K562 (cell line): Measurements from ENCODE around the gene MTG1. TPM values are rescaled to one million over a fixed set of nuclear protein-coding genes. Genes with fewer than 3 reads are reported as not detected.

Experiments used
- ATAC-seq: fragments of 200-7000 bp; cut with Tn5 transposase; 3 replicates; pipeline ENCODE4 v1.9.1; 2020; ENCODE audit warnings: moderate library complexity
- BruUV-seq: library from RNA; stranded (reverse); fragments of 400-500 nt; replicated peaks from 2 replicates; lab custom pipeline; 2021; lab: Mats Ljungman, UMichigan
- CTCF ChIA-PET: fragments of 300-600 bp; formaldehyde crosslinking; extraction: SDS; loops from one replicate; lab custom pipeline; 2021; ENCODE audit warnings: low intra/inter-chr PET ratio; lab: Yijun Ruan, JAX
- POLR2A ChIA-PET: fragments of 300-600, 350-650 bp; sonication (Branson Sonifier 250); formaldehyde crosslinking; extraction: SDS; loops from one replicate; lab custom pipeline; 2021; ENCODE audit warnings: antibody characterized with exemption, inconsistent platforms; lab: Yijun Ruan, JAX
- DNase-seq, 4 experiments: peaks; one replicate each; pipeline versions ENCODE4 v3.0.0 to v3.0.0-alpha.2; 2011 to 2018; ENCODE audit warnings: low spot score in 3 of 4, mixed read lengths in 3 of 4; ENCODE audit errors: extremely low read depth in 1 of 4
- FAIRE-seq: peaks from 2 replicates; lab custom pipeline; 2011; peaks lifted over from hg19 to GRCh38; lab: Jason Lieb, UNC
- H2AFZ ChIP-seq: 2 replicates; pipeline ENCODE4 v1.6.0; 2011; ENCODE audit warnings: low read depth, low read length, control low read depth, inconsistent platforms
- H3K27ac ChIP-seq: fragments of 200-600 bp; 3 replicates; pipeline ENCODE4 v1.8.0; 2011; ENCODE audit warnings: low read depth, mild to moderate bottlenecking, control low read depth, inconsistent platforms, low read length, moderate library complexity, mixed read lengths; ENCODE audit errors: extremely low read depth
- H3K27me3 ChIP-seq, 2 experiments: fragments of 300-600 bp in 1 of 2; 2 replicates in 1 of 2; 3 replicates in 1 of 2; pipeline versions ENCODE4 v1.6.0 to v1.8.0; 2011; ENCODE audit warnings: inconsistent platforms in 2 of 2, low read length in 2 of 2, mild to moderate bottlenecking in 1 of 2, mixed read lengths in 1 of 2, moderate library complexity in 1 of 2; ENCODE audit not compliant: control insufficient read depth in 2 of 2, insufficient read depth in 2 of 2
- H3K36me3 ChIP-seq: fragments of 300-600 bp; 3 replicates; pipeline ENCODE4 v1.8.0; 2011; ENCODE audit warnings: mild to moderate bottlenecking, low read length, inconsistent platforms; ENCODE audit not compliant: control insufficient read depth, insufficient read depth
- H3K4me1 ChIP-seq, 2 experiments: fragments of 200-600 bp in 1 of 2; replicated peaks in 1 of 2; 2 replicates in 1 of 2; 3 replicates in 1 of 2; pipeline versions ENCODE4 v1.5.1 to v1.8.0; 2011; ENCODE audit warnings: inconsistent platforms in 2 of 2, low read length in 2 of 2, mild to moderate bottlenecking in 1 of 2, mixed read lengths in 1 of 2, moderate library complexity in 1 of 2; ENCODE audit not compliant: control insufficient read depth in 2 of 2, insufficient read depth in 2 of 2
- H3K4me2 ChIP-seq: 2 replicates; pipeline ENCODE4 v1.6.1; 2011; ENCODE audit warnings: low read length, control low read depth, inconsistent platforms, mixed read lengths; ENCODE audit not compliant: insufficient read depth
- H3K4me3 ChIP-seq: fragments of 200-600 bp; sonication (generic), shearing (Covaris generic); 2 replicates; pipeline ENCODE4 v1.5.1; 2016; ENCODE audit warnings: control low read depth, inconsistent platforms
- H3K79me2 ChIP-seq: fragments of 200-600 bp; 3 replicates; pipeline ENCODE4 v1.8.0; 2011; ENCODE audit warnings: low read length, inconsistent platforms; ENCODE audit not compliant: control insufficient read depth, insufficient read depth
- H3K9ac ChIP-seq, 2 experiments: 2 replicates each; pipeline versions ENCODE4 v1.6.0 to v1.6.1; 2011; ENCODE audit warnings: low read depth in 2 of 2, low read length in 2 of 2, control low read depth in 1 of 2, inconsistent platforms in 1 of 2, mild to moderate bottlenecking in 1 of 2, mixed read lengths in 1 of 2; ENCODE audit not compliant: insufficient read depth in 1 of 2
- H3K9me1 ChIP-seq: one replicate; pipeline ENCODE4 v1.6.0; 2011; ENCODE audit warnings: inconsistent platforms, mild to moderate bottlenecking, low read length, moderate library complexity; ENCODE audit not compliant: control insufficient read depth, insufficient read depth
- H3K9me3 ChIP-seq: replicated peaks from 2 replicates; pipeline ENCODE4 v1.5.1; 2011; ENCODE audit warnings: low read depth, low read length, inconsistent platforms; ENCODE audit not compliant: control insufficient read depth, insufficient read depth
- H4K20me1 ChIP-seq: replicated peaks from 2 replicates; pipeline ENCODE4 v1.6.1; 2011; ENCODE audit warnings: low read length, inconsistent platforms, mixed read lengths; ENCODE audit not compliant: control insufficient read depth, insufficient read depth
- ADNP ChIP-seq: fragments of 200-800 bp; sonication (Bioruptor generic); IDR thresholded peaks from 2 replicates; pipeline ENCODE4 v1.6.1; 2016; ENCODE audit warnings: missing genetic modification characterization, missing compliant biosample characterization
- GABPB2 ChIP-seq: fragments of 250-450 bp; sonication (Bioruptor Pico); conservative IDR thresholded peaks from 2 replicates; pipeline ENCODE4 v1.5.1; 2021; ENCODE audit warnings: mild to moderate bottlenecking
- JUN ChIP-seq, 2 experiments: sonication (generic) in 1 of 2; formaldehyde crosslinking in 1 of 2; IDR thresholded peaks; 2 replicates each; pipeline versions ENCODE4 v1.6.1 to v1.8.0; 2012 to 2022; ENCODE audit warnings: borderline replicate concordance in 2 of 2, mild to moderate bottlenecking in 2 of 2, improper control_type of control experiment in 1 of 2, low read depth in 1 of 2, low read length in 1 of 2, missing genetic modification reagents in 1 of 2
- MBD2 ChIP-seq: sonication (generic); IDR thresholded peaks from 2 replicates; pipeline ENCODE4 v1.6.1; 2016; ENCODE audit warnings: low read depth, borderline replicate concordance
- NELFE ChIP-seq: IDR thresholded peaks from 2 replicates; pipeline ENCODE4 v1.6.1; 2011; ENCODE audit warnings: mild to moderate bottlenecking; ENCODE audit not compliant: insufficient read depth, insufficient read length
- NFE2 ChIP-seq: IDR thresholded peaks from 2 replicates; pipeline ENCODE4 v1.6.1; 2014; ENCODE audit warnings: antibody characterized with exemption, low read depth
- NR2C1 ChIP-seq, 2 experiments: fragments of 450-650 bp; IDR thresholded peaks; 2 replicates each; pipeline ENCODE4 v1.6.1; 2017; ENCODE audit warnings: mild to moderate bottlenecking in 2 of 2, antibody characterized with exemption in 1 of 2, inconsistent platforms in 1 of 2, missing compliant biosample characterization in 1 of 2, missing genetic modification characterization in 1 of 2
- PRDM10 ChIP-seq: fragments of 450-650 bp; IDR thresholded peaks from 2 replicates; pipeline ENCODE4 v1.6.1; 2018; ENCODE audit not compliant: partially characterized antibody
- RHOXF2B ChIP-seq: fragments of 250-450 bp; sonication (Bioruptor Pico); conservative IDR thresholded peaks from 2 replicates; pipeline ENCODE4 v1.5.1; 2021
- ZBTB49 ChIP-seq: sonication (generic); formaldehyde crosslinking; IDR thresholded peaks from 2 replicates; pipeline ENCODE4 v1.8.0; 2022; ENCODE audit warnings: missing genetic modification reagents, mild to moderate bottlenecking, borderline replicate concordance
- ZNF699 ChIP-seq: fragments of 250-450 bp; sonication (Bioruptor Pico); IDR thresholded peaks from 2 replicates; pipeline ENCODE4 v1.8.0; 2021; ENCODE audit warnings: mild to moderate bottlenecking, moderate library complexity; ENCODE audit not compliant: insufficient replicate concordance
- WGBS: fragments of 100-300 bp; shearing (Covaris generic); methylation state at CpG from one replicate; pipeline ENCODE4 v1.1.6; 2016; ENCODE audit warnings: low coverage, mixed read lengths; ENCODE audit not compliant: insufficient coverage; ENCODE audit errors: missing lambda C conversion rate; 5-methylcytosine and 5-hydroxymethylcytosine counted together
- in situ Hi-C: fragments of 300-500 bp; cut with MboI; formaldehyde crosslinking; loops from 4 replicates; pipeline ENCODE4 v1.15.0; 2018; ENCODE audit warnings: inconsistent platforms, mixed read lengths
- intact Hi-C: fragments of 100-400 bp; cut with micrococcal nuclease; formaldehyde crosslinking; loops from 2 replicates; pipeline ENCODE4 v1.14.2; 2022
- polyA plus RNA-seq, 8 experiments: library from polyadenylated mRNA; depleted of rRNA in 4 of 8; stranded (reverse) in 5 of 8; unstranded in 3 of 8; fragments of >200 nt; fragmentation: Nextera tagmentation in 2 of 8; fragmentation: Illumina TruSeq in 1 of 8; extraction: Ambion mirVana in 2 of 8; extraction: Trizol in 1 of 8; gene quantifications; 2 replicates each; pipeline versions ENCODE4 v1.2.1 to v1.2.3, GENCODE V29; 2011 to 2014; ENCODE audit warnings: inconsistent platforms in 1 of 8, missing spikeins in 1 of 8
- total RNA-seq, 7 experiments: library from RNA; depleted of rRNA in 6 of 7; stranded (reverse); fragments of >200 nt in 6 of 7; fragmentation: Illumina TruSeq in 2 of 7; extraction: Trizol in 2 of 7; gene quantifications; 2 replicates each; pipeline versions ENCODE4 v1.2.1 to v1.2.3, GENCODE V29; 2011 to 2021; ENCODE audit warnings: low replicate concordance in 1 of 7

The MTG1 gene
- total and polyA plus RNA-seq, 9 of the 15 experiments (the other 6 are each of a cell fraction or from before 2014, with no cell fraction given) = 2.8 to 28.2 (median 15.4) TPM

- H3K36me3 ChIP-seq = no peaks in the 10 kb centered on the region
- ChIA-PET POLR2A (interaction anchor here (0.5 to 0.7 kb wide), 2 partner anchors 12 to 666 kb away, joined by 3 read pairs; no protein-coding TSS in a partner anchor), CTCF (no interaction called here)
- no peak overlapping the region for H3K4me3 ChIP-seq
- DNase-seq (no peak), FAIRE-seq (no peak), ATAC-seq (no peak)
- H3K27me3 ChIP-seq = no peaks in the 10 kb centered on the region; a peak in 1 of 5 replicates
- peaks cover 0 to 12% of the 10 kb centered on the region in 2 experiments; a peak in 1 of 5 replicates for H3K4me1 ChIP-seq
- TF ChIP-seq ADNP (no peak), ZNF699 (CRISPR knock-in tag) (no peak), NR2C1 (IDR thresholded peaks at IDR 0.05) (no peak), NR2C1 (tag; IDR thresholded peaks at IDR 0.05) (no peak), NELFE (no peak), RHOXF2B (CRISPR knock-in tag) (no peak), JUN (IDR thresholded peaks at IDR 0.05; ENCODE audit: borderline replicate concordance, low read depth, low read length) (no peak), JUN (CRISPR knock-in tag; IDR thresholded peaks at IDR 0.05; ENCODE audit: borderline replicate concordance) (no peak), NFE2 (no peak), MBD2 (no peak), GABPB2 (CRISPR knock-in tag) (no peak), ZBTB49 (CRISPR knock-in tag) (no peak), PRDM10 (no peak)
- no peak overlapping the region for H3K9ac ChIP-seq
- H3K4me2 ChIP-seq = no peak overlapping the region
- in situ Hi-C loops = no loop called here
- no TSS peak for BruUV-seq
- H3K9me1 ChIP-seq = no peaks in the 10 kb centered on the region
- peaks cover 4% of the 10 kb centered on the region; the same call in 1 of the 2 replicates for H3K9me3 ChIP-seq
- no peak overlapping the region for H2AFZ ChIP-seq
- H3K79me2 ChIP-seq = no peaks in the 10 kb centered on the region
- no peak overlapping the region for H3K27ac ChIP-seq
- H4K20me1 ChIP-seq = no peaks in the 10 kb centered on the region
- intact Hi-C loops = no loop called here
- 42% methylated on average over 19 of the region's 22 CpGs for WGBS
Observed at GRCh38 chr10:133445268-133445732, 51.3 kb downstream of the MTG1 start.
